ENCODE results near the gene TMEM79. TPM values are rescaled to one million over a fixed set of nuclear protein-coding genes. Genes with fewer than 3 reads are reported as not detected.

Gene TMEM79
- total RNA-seq, 2 donors from 2014 or later, result 18.7 to 23.9 TPM

DNA sequence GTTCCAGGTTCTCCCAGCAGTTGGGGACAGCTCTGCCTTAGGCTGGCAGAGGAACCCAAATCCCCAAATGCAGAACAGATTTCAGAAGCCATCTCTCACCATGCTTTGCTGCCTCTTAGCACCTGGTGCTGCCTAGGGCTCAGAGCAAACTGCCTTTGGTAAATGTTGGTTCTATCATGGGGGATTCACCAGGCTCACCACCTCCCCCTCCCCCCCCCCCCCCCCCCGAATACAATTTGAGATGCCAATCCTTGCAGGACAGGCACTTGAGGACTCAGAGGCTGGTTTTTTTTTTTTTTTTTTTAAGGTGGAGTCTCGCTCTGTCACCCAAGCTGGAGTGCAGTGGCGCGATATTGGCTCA lies 35.8 kb upstream of the TMEM79 start:
- no peak for ATAC-seq (replicated peaks in 1 of 2)

DNA sequence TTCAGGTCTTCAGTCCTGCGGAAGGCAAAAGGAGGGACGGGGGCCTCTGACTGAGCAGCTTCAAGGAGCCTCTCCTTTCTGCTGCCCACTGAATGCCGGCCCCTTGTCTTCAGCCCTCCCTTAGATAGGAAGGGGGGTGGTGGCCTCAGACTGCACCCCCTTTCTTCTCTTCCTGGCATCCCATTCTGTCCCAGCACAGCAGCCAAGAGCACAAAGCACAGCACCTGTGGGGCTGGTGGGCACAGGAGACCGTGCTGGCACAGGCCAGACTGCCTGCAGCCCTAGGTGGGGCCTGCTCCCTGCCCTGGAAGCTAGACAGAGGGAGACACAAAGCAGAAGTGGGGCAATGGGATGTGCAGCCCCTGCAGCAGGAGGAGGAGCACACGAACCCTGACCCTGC lies 34.5 kb upstream of the TMEM79 start:
- H3K9me3 Mint-ChIP-seq, result no peaks in the 10 kb centered on the region
- no peak overlapping the region for H3K4me3 Mint-ChIP-seq
- H3K27me3 Mint-ChIP-seq (ENCODE audit: low read depth), result peaks cover 8% of the 10 kb centered on the region
- H3K36me3 Mint-ChIP-seq (ENCODE audit: insufficient read depth in 2 of 2), result peaks cover 0 to 16% of the 10 kb centered on the region in 2 donors
- H3K4me1 Mint-ChIP-seq (ENCODE audit: low read depth), result peaks cover 15% of the 10 kb centered on the region
- no peak for ATAC-seq (replicated peaks in 1 of 2)
- DNase-seq, result no peak
- no peak overlapping the region for H3K27ac Mint-ChIP-seq

More for the DNA sequence above, 35.8 kb upstream of the TMEM79 start:
- H3K4me1 Mint-ChIP-seq (ENCODE audit: low read depth), result peaks cover 21% of the 10 kb centered on the region
- H3K27ac Mint-ChIP-seq, result no peak overlapping the region
- H3K9me3 Mint-ChIP-seq, result no peaks in the 10 kb centered on the region
- H3K36me3 Mint-ChIP-seq (ENCODE audit: insufficient read depth in 2 of 2), result peaks cover 0 to 10% of the 10 kb centered on the region in 2 donors
- H3K27me3 Mint-ChIP-seq (ENCODE audit: low read depth), result peaks cover 8% of the 10 kb centered on the region
- no peak for DNase-seq
- no peak overlapping the region for H3K4me3 Mint-ChIP-seq

DNA sequence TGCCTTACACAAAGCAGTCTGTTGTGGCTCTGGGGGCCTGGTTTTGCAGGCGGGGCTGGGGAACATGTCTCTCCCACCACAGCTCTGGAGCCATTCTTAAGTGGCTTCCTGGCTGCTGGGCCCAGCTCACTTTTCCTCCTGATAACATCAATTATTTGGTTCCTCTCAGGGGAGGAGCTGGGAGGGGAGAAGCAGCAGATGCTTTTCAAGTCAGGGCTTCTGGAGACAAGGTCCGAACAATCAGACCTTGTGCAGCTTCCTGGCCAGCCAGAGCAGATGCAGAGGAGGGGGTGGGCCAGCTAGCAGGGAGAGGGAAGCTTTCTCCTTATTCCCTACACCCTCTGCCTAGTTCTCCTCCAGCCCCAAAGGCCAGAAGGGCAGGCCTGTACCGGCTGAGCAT lies 32.6 kb upstream of the TMEM79 start:
- H3K36me3 Mint-ChIP-seq (ENCODE audit: insufficient read depth in 2 of 2), result peaks cover 3 to 17% of the 10 kb centered on the region in 2 donors
- no peak overlapping the region for H3K27ac Mint-ChIP-seq
- no peak overlapping the region for H3K4me3 Mint-ChIP-seq
- no peak for ATAC-seq (replicated peaks in 1 of 2)
- H3K27me3 Mint-ChIP-seq (ENCODE audit: low read depth), result no peaks in the 10 kb centered on the region
- H3K9me3 Mint-ChIP-seq, result no peaks in the 10 kb centered on the region
- H3K4me1 Mint-ChIP-seq (ENCODE audit: low read depth), result no peaks in the 10 kb centered on the region
- no peak for DNase-seq

DNA sequence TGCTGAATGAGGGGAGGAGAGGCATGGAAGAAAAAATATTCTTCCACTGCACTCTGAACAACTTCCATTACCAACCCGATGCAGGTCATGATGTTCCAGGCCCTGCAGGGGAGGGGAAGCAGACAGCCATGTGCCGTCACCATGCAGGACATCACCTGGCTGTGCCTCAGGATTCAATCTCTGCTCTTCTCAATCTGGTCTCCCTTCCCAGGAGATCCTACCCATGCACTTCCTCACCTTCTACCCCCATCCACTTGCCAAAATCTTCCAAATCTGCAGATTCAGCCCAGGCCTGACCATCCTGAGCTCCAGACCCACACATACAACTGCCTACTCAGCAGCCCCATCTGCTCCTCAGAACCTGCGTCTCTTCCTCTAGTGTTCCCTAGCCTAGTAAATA lies 30.5 kb upstream of the TMEM79 start:
- Mint-ChIP-seq H3K4me1 (ENCODE audit: low read depth) (no peaks in the 10 kb centered on the region), H3K27me3 (ENCODE audit: low read depth) (no peaks in the 10 kb centered on the region), H3K9me3 (no peaks in the 10 kb centered on the region), H3K4me3 (no peak overlapping the region), H3K36me3 (ENCODE audit: insufficient read depth in 2 of 2) (peaks cover 3 to 19% of the 10 kb centered on the region in 2 donors), H3K27ac (peak overlapping the region; percentile 6)
- DNase-seq (no peak), ATAC-seq (replicated peaks in 1 of 2) (no peak)

DNA sequence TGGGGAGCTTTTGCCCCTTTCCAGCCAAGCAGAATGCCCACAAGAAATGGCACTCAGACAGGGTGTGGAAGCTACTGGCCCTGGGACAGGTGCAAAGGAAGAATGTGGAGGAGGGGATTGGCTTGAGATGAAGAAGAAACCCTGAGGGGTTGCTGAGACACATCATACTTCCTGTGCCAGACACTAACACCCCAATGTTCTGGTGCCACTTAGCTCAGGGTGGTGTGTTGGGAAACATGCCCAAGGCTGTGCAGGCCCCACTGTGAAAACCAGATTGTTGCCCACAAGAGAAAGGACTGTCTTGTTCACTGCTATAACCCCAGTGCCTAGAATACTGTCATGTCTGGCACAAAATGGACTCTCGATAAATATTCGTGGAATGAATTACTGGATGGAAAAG lies 26.4 kb upstream of the TMEM79 start:
- ATAC-seq (replicated peaks in 1 of 2) (no peak), DNase-seq (no peak)
- H3K27ac Mint-ChIP-seq, result no peak overlapping the region
- H3K9me3 Mint-ChIP-seq, result no peaks in the 10 kb centered on the region
- H3K4me3 Mint-ChIP-seq, result no peak overlapping the region
- H3K36me3 Mint-ChIP-seq (ENCODE audit: insufficient read depth in 2 of 2), result peaks cover 8 to 30% of the 10 kb centered on the region in 2 donors
- no peaks in the 10 kb centered on the region for H3K27me3 Mint-ChIP-seq (ENCODE audit: low read depth)
- H3K4me1 Mint-ChIP-seq (ENCODE audit: low read depth), result no peaks in the 10 kb centered on the region

DNA sequence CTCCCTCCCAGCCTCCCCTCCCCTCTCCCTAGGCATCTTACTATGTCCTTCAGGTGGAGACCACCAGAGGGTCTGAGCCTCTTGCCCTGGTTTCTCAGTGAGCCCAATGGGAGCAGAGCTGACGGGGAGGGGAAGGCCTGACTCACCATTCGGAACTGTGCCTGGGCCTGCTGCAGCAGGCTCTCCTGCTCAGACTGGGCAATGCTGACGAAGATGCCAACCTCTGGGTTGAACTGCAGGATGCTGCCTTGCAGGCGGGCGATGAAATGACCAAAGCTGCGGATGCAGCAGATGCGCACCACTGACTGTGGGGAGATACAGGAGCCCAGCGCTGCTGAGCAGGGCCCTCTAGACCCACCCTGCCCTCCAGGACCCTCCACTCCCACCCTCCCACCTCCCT lies 25.3 kb upstream of the TMEM79 start:
- no peaks in the 10 kb centered on the region for H3K9me3 Mint-ChIP-seq
- H3K27ac Mint-ChIP-seq, result no peak overlapping the region
- H3K4me1 Mint-ChIP-seq (ENCODE audit: low read depth), result no peaks in the 10 kb centered on the region
- DNase-seq (no peak), ATAC-seq (replicated peaks in 1 of 2) (no peak)
- peaks cover 10 to 32% of the 10 kb centered on the region in 2 donors for H3K36me3 Mint-ChIP-seq (ENCODE audit: insufficient read depth in 2 of 2)
- H3K4me3 Mint-ChIP-seq, result no peak overlapping the region
- no peaks in the 10 kb centered on the region for H3K27me3 Mint-ChIP-seq (ENCODE audit: low read depth)

DNA sequence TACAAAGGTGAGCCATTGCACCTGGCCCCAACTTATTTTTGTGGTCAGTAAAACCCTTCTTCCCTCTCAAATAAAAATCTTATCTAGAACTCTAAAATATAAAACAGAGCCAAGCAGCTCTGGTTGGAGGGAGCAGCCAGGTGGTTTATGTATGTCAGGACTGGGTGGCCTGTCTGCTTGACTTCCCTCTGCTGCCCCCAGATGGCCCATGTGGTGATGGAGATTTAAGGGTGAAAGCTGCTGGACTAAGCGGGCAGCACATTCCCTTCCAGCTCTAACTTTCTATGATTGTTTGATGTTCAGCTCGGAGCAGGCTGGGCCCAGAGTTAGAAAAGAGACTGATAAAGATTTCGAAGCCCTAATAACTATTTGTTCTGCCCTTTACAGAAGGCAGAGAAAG lies 24.3 kb upstream of the TMEM79 start:
- DNase-seq, result no peak

DNA sequence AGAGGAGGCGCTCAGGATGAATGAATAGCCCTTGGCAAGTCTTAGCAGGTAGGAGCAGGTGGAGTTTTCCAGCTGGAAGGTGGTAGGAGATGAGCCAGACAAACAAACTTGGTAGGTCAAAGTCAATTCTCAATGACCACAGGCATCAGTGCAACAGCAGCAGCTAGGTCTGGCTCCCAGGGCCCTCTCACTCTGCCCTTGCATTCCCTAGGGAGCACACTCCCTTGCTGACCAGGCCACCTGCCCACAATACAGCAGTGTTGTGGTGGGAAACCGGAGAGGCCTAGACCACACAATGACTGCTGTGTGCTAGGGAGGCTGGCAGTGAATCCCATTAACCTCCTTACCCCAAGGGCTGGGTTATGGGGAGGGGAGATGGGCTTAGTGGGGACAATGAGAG lies 23.2 kb upstream of the TMEM79 start:
- no peak for ATAC-seq (replicated peaks in 1 of 2)
- H3K4me3 Mint-ChIP-seq, result no peak overlapping the region
- H3K36me3 Mint-ChIP-seq (ENCODE audit: insufficient read depth in 2 of 2), result peaks cover 17 to 39% of the 10 kb centered on the region in 2 donors

More for the DNA sequence above, 24.3 kb upstream of the TMEM79 start:
- no peaks in the 10 kb centered on the region for H3K9me3 Mint-ChIP-seq
- H3K4me3 Mint-ChIP-seq, result no peak overlapping the region
- peaks cover 14 to 31% of the 10 kb centered on the region in 2 donors for H3K36me3 Mint-ChIP-seq (ENCODE audit: insufficient read depth in 2 of 2)
- H3K27me3 Mint-ChIP-seq (ENCODE audit: low read depth), result no peaks in the 10 kb centered on the region
- H3K4me1 Mint-ChIP-seq (ENCODE audit: low read depth), result no peaks in the 10 kb centered on the region
- ATAC-seq (replicated peaks in 1 of 2), result no peak
- peak overlapping the region; percentile 44 for H3K27ac Mint-ChIP-seq

DNA sequence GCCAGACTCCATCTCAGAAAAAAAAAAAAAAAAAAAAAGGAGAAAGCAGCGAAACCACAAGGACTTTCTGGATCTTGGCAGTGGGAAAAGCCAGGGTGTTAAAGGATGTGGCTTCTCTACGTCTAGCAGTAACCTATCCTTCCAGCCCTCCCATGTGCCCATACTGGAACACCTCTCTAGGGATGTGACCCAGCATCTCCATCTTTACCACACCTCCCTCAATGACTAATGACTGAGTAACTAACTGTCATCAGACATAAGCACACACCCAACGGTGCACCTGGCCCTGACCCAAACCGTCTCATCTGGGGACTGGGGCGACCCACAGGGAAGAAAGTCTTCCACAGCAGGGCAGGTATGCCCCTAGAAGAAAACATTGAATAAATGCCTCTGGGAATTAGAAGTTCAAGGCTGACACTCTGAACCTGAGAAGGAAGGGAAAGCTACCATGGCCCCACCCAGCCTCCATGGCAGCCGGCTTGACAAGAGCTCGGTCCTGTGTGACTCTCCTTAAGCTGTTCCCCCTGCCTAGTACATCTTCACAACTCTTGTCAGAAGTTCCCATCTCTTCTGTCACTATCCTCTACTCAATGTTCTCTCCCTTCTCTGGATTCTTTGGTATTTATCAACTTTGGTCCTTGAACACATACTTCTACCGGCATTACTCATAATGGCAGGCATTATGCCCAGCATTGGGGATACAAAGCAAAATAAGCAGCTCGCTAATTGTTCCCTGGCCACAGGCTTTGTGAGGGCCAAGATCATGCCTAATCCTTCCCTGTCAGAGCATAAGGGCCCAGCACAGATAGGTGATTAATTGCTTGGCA lies 21.5 kb upstream of the TMEM79 start:
- peak overlapping the region; percentile 3 for H3K27ac Mint-ChIP-seq
- no peak overlapping the region for H3K4me3 Mint-ChIP-seq
- no peaks in the 10 kb centered on the region for H3K4me1 Mint-ChIP-seq (ENCODE audit: low read depth)
- DNase-seq (no peak), ATAC-seq (replicated peaks in 1 of 2) (peak; percentile 72 to 74)
- no peaks in the 10 kb centered on the region for H3K27me3 Mint-ChIP-seq (ENCODE audit: low read depth)
- H3K36me3 Mint-ChIP-seq (ENCODE audit: insufficient read depth in 2 of 2), result peaks cover 22 to 53% of the 10 kb centered on the region in 2 donors
- H3K9me3 Mint-ChIP-seq, result no peaks in the 10 kb centered on the region

More for the DNA sequence above, 23.2 kb upstream of the TMEM79 start:
- Mint-ChIP-seq H3K27me3 (ENCODE audit: low read depth) (no peaks in the 10 kb centered on the region), H3K9me3 (no peaks in the 10 kb centered on the region), H3K27ac (no peak overlapping the region), H3K4me1 (ENCODE audit: low read depth) (no peaks in the 10 kb centered on the region)
- DNase-seq, result no peak

DNA sequence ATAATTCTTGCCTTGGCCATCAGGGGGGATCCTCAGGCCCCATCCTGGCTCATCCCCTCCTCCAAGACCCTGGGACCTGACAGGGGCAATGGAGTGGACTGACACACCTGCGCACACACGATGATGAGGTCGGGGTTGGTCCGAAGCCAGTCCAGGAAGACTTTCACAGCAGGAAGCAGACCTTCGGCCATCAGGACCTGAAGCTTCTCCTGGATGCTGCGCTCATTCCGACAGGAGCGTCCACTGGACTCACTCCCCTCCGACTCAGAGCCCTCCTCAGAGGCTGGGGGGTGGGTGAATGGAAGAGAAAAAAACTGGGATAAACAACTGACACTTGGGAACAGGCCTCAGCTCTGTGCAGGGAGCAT lies 20.9 kb upstream of the TMEM79 start:
- Mint-ChIP-seq H3K36me3 (ENCODE audit: insufficient read depth in 2 of 2) (peaks cover 22 to 51% of the 10 kb centered on the region in 2 donors), H3K4me1 (ENCODE audit: low read depth) (no peaks in the 10 kb centered on the region), H3K9me3 (no peaks in the 10 kb centered on the region), H3K27ac (no peak overlapping the region), H3K4me3 (no peak overlapping the region), H3K27me3 (ENCODE audit: low read depth) (no peaks in the 10 kb centered on the region)
- no peak for DNase-seq
- ATAC-seq (replicated peaks in 1 of 2), result no peak

DNA sequence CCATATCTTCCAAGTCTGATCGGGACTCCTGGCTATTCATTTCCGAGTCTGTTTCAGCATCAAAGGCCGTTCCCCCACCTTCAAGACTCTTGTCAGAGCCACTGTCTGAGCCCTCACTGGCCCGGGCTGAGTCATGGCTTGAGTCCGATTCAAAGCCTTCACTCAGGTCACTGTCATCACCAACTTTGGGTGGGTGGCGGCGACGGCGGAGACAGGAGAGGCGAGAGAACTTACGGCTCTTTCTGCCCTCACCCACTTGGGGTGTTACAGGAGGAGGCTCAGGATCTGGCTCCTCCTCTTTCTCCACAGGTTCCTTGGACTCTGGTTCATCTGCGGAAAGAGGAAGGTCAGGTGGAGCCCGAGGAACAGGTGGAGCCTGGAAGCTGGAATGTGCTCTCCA lies 18.1 kb upstream of the TMEM79 start:
- ATAC-seq (replicated peaks in 1 of 2) (no peak), DNase-seq (no peak)
- H3K27me3 Mint-ChIP-seq (ENCODE audit: low read depth), result no peaks in the 10 kb centered on the region
- H3K4me3 Mint-ChIP-seq, result no peak overlapping the region
- H3K27ac Mint-ChIP-seq, result no peak overlapping the region
- no peaks in the 10 kb centered on the region for H3K9me3 Mint-ChIP-seq
- H3K4me1 Mint-ChIP-seq (ENCODE audit: low read depth), result no peaks in the 10 kb centered on the region
- peaks cover 17 to 43% of the 10 kb centered on the region in 2 donors for H3K36me3 Mint-ChIP-seq (ENCODE audit: insufficient read depth in 2 of 2)

DNA sequence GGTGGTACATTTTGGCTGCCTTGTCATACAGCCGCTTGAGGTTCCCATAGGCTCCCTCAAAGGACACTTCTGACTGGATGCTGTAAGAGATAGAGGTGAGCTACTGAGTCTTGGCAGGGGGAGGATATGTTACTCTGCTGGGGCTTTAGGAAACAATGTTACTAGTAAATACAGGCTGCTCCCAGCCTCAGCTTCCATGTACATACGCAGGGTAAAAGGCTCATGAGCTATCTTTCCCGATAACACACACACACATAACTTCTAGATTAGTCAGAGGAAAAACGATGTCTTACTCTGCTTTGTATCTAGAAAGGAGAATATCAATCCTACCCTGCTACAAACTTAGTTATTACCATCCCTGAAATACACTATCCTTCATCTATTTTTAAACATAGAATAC lies 15.8 kb upstream of the TMEM79 start:
- Mint-ChIP-seq H3K27ac (no peak overlapping the region), H3K9me3 (no peaks in the 10 kb centered on the region), H3K4me3 (no peak overlapping the region), H3K36me3 (ENCODE audit: insufficient read depth in 2 of 2) (peaks cover 19 to 44% of the 10 kb centered on the region in 2 donors), H3K27me3 (ENCODE audit: low read depth) (no peaks in the 10 kb centered on the region), H3K4me1 (ENCODE audit: low read depth) (no peaks in the 10 kb centered on the region)
- DNase-seq (no peak), ATAC-seq (replicated peaks in 1 of 2) (no peak)

DNA sequence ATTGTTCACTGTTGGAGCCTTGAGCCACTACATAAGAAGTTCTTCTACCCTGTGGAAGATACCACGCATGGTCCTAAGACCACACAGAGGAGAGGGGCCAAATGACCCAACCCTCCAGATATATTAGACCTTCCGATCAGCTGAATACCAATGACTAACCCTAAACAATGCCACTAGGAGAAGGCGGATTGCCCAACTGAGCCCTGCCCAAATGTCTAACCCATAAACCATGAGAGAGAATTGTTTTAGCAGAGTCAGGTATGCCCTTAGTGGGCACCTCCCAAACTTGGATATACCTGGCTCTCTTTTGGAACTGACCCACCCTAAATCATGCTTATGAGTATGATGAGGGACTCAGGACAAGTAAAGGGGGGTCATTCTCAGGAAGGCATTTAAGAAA lies 13.8 kb upstream of the TMEM79 start:
- no peaks in the 10 kb centered on the region for H3K27me3 Mint-ChIP-seq (ENCODE audit: low read depth)

DNA sequence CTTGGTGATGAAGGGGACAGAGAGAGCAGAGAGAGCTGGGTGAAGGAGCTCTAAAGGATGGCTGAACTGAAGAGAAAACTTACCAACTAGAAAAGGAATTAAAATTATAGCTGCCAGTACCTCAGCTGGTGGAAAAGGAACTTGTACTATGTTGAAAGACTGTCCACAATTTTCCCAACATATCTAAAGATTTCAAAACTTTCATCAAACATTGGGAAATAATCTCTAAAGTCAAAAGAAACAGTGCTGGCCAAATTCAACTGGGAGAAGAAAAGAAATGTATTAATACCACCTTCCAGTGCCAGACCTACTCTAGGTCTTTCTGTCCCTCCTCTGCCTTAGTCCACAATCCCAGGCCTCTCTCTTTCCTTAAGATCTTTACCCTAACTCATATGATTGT lies 7.6 kb upstream of the TMEM79 start:
- Mint-ChIP-seq H3K4me1 (ENCODE audit: low read depth) (peaks cover 20% of the 10 kb centered on the region), H3K27me3 (ENCODE audit: low read depth) (no peaks in the 10 kb centered on the region), H3K27ac (no peak overlapping the region), H3K4me3 (no peak overlapping the region), H3K9me3 (no peaks in the 10 kb centered on the region), H3K36me3 (ENCODE audit: insufficient read depth in 2 of 2) (peaks cover 12 to 46% of the 10 kb centered on the region in 2 donors)
- no peak for ATAC-seq (replicated peaks in 1 of 2)
- DNase-seq, result no peak

More for the DNA sequence above, 13.8 kb upstream of the TMEM79 start:
- ATAC-seq (replicated peaks in 1 of 2) (no peak), DNase-seq (no peak)
- Mint-ChIP-seq H3K36me3 (ENCODE audit: insufficient read depth in 2 of 2) (peaks cover 13 to 46% of the 10 kb centered on the region in 2 donors), H3K4me3 (no peak overlapping the region), H3K27ac (no peak overlapping the region), H3K9me3 (no peaks in the 10 kb centered on the region), H3K4me1 (ENCODE audit: low read depth) (no peaks in the 10 kb centered on the region)
